Measurements from ENCODE around the gene UBE2D2. TPM values are rescaled to one million over a fixed set of nuclear protein-coding genes. Genes with fewer than 3 reads are reported as not detected.

UBE2D2 gene
- total RNA-seq, 1 experiment from 2014 or later = 167 TPM

- peak; percentile 82 for DNase-seq
- H3K4me3 ChIP-seq (ENCODE audit: insufficient read depth, low read depth, low read length) = no peak overlapping the region
- no peaks in the 10 kb centered on the region for H3K27me3 ChIP-seq (ENCODE audit: control insufficient read depth, insufficient read depth, low read length)
- H3K36me3 ChIP-seq (replicated peaks; ENCODE audit: control insufficient read depth, insufficient read depth, low read length) = no peaks in the 10 kb centered on the region
These were observed 98.0 kb downstream of the UBE2D2 start for GRCh38 chr5:139658928-139659667.

DNA sequence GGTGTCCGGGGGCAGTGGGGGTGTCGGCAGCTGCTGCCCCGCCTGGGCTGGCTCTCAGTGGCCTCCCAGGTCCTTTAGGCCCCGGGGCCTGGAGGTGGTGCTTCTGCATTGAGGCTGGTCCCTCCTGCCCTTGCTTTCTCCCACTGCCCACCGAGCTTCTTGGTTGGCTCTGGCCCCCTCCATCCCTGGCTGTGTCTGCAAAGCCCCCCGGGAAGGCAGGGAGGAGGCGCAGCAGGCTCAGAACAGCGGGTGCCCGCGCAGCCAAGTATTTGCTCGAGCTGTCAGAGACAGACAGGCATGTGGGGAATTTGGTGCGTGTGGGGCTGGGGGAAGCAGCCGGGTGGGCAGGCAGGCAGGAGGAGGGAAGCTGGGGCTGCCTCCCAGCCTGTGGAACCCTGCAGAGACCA is 98.6 kb downstream of the UBE2D2 start:
- H3K4me3 ChIP-seq (ENCODE audit: insufficient read depth, low read depth, low read length) = no peak overlapping the region
- no peaks in the 10 kb centered on the region for H3K36me3 ChIP-seq (replicated peaks; ENCODE audit: control insufficient read depth, insufficient read depth, low read length)
- DNase-seq = peak; percentile 79
- no peaks in the 10 kb centered on the region for H3K27me3 ChIP-seq (ENCODE audit: control insufficient read depth, insufficient read depth, low read length)

DNA sequence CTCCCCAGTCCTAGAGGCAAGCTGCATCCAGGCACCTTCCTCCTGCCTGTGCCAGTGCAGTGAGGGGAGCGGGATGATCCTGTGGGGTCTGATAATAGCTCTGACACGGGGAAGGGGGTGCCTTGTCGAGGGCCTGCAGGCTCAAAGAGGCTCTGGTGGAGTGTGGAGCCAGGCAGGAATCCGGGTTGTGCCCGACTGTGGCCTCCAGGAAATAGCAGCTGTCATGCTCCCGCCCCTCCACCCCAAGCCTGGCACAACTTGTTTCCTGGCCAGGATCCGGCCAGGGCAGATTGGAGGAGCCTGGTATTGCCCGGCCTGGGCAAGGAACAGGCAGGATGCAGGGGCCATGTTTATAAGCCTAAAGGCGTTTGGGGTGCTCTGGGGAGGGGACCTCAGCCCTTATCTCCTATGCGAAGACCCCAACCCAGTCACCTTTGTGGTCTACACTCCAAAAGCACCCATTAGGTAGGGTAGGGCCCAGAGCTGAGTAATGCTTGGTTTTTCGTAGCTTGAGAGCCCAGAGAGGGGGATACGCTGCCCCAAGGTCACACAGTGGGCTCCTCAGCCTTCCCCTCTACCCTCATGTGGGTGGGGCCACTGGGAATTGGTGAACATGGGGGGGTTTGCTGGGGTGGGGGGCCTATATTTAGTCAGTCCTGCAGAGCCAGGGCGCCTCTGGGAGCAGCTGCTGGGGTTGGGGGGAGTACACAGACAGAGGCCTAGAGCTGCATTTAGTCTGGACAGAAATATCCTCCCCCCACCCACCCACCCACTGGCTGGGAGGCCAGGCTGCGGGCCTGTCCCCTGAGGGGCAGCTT is 99.2 kb downstream of the UBE2D2 start:
- DNase-seq = no peak
- no peak overlapping the region for H3K4me3 ChIP-seq (ENCODE audit: insufficient read depth, low read depth, low read length)
- no peaks in the 10 kb centered on the region for H3K27me3 ChIP-seq (ENCODE audit: control insufficient read depth, insufficient read depth, low read length)
- no peaks in the 10 kb centered on the region; the same call in 1 of the 2 replicates for H3K36me3 ChIP-seq (replicated peaks; ENCODE audit: control insufficient read depth, insufficient read depth, low read length)

DNA sequence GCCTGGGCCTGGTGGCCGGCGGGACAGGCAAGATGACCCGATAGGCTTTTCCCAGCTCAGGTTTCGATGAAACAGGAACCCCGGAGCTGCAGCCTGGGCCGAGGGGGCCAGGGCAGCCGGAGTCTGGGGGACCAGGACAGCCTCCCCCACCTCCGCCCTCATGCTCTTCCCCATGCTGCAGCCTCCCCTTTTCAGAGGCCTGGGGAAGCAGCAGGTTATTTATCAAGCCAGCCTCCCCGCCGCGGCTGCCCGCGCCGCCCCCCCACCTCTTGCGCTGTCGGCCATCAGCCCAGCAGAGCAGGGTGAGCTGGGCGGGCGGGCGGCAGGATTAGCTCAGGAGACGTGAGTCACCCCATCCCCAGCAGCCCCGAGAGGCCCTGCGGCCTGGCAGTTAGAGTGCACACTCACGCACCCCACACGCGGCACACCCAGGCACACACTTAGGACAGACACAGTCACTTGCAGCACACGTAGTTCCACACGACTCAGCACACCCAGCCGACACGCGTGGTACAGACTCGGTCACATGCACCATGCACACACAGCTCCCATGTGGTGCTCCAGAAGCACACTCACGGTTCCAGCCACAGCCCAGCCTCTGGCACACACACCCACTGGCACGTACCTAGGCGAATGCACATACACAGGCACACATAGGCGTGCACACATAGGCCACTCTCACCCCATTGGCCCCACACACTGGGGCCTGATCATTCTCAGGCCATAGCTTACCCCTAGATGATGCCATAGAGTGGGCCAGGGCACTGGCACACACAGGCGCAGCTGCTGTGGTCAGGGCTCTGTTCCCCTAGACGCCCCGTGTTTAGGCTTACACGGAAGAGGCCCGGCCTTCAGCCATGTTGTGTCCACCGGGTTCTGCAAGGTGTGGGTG is 100.0 kb downstream of the UBE2D2 start:
- Histone ChIP-seq H3K36me3 (replicated peaks; ENCODE audit: control insufficient read depth, insufficient read depth, low read length) (no peaks in the 10 kb centered on the region; the same call in 1 of the 2 replicates), H3K27me3 (ENCODE audit: control insufficient read depth, insufficient read depth, low read length) (no peaks in the 10 kb centered on the region), H3K4me3 (ENCODE audit: insufficient read depth, low read depth, low read length) (no peak overlapping the region)
- peak; percentile 71 for DNase-seq

- no peak overlapping the region for H3K4me3 ChIP-seq (ENCODE audit: insufficient read depth, low read depth, low read length)
- no peaks in the 10 kb centered on the region; the same call in 1 of the 2 replicates for H3K36me3 ChIP-seq (replicated peaks; ENCODE audit: control insufficient read depth, insufficient read depth, low read length)
- no peak for DNase-seq
- no peaks in the 10 kb centered on the region for H3K27me3 ChIP-seq (ENCODE audit: control insufficient read depth, insufficient read depth, low read length)
These were observed 101.5 kb downstream of the UBE2D2 start for GRCh38 chr5:139662617-139663016.

DNA sequence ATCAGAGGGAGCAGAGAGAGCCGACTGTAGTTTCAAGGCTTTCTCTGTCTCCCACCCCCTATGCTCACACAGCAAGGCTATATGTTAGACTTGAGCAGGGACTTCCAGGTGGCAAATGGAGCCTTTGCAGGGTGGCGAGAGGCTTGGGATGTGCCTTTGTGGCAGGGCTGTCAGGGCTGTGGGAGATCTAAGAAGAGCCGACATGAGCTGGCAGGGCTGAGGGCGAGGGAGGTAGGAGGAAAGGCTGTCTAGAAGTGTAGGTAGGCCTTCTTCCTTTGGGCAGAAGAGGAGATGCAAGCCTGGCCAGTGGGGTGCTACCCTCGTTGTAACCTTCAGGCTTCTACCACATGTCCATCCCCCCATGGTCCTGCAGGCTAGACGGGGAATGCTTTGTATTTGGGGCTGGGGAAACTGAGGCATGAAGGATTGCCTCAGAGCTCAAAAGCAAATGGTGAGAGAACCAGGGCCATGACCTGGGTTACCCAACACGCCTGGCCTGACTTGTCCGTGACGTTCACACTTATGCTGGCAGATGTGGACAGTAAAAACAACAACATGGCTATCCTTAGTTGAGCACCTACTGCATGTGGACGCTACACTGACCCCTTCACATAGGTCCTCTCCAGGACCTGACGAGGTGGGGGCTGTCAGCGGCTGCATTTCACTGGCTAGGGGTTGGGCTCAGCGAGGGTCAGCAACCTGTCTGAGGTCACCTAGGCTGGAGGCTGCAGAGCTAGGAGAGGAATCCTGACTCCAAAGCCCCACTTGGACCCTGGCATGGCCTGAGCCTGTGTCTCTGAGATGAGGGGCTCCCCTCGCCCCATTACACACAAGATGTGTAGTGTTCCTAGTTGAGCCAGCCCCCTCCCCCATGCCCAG is 102.3 kb downstream of the UBE2D2 start:
- Histone ChIP-seq H3K4me3 (ENCODE audit: insufficient read depth, low read depth, low read length) (no peak overlapping the region), H3K27me3 (ENCODE audit: control insufficient read depth, insufficient read depth, low read length) (no peaks in the 10 kb centered on the region), H3K36me3 (replicated peaks; ENCODE audit: control insufficient read depth, insufficient read depth, low read length) (no peaks in the 10 kb centered on the region; the same call in 1 of the 2 replicates)
- DNase-seq = no peak

- H3K36me3 ChIP-seq (replicated peaks; ENCODE audit: control insufficient read depth, insufficient read depth, low read length) = no peaks in the 10 kb centered on the region; the same call in 1 of the 2 replicates
- no peak overlapping the region for H3K4me3 ChIP-seq (ENCODE audit: insufficient read depth, low read depth, low read length)
- DNase-seq = no peak
- no peaks in the 10 kb centered on the region for H3K27me3 ChIP-seq (ENCODE audit: control insufficient read depth, insufficient read depth, low read length)
These were observed 103.1 kb downstream of the UBE2D2 start for GRCh38 chr5:139664086-139664693.

DNA sequence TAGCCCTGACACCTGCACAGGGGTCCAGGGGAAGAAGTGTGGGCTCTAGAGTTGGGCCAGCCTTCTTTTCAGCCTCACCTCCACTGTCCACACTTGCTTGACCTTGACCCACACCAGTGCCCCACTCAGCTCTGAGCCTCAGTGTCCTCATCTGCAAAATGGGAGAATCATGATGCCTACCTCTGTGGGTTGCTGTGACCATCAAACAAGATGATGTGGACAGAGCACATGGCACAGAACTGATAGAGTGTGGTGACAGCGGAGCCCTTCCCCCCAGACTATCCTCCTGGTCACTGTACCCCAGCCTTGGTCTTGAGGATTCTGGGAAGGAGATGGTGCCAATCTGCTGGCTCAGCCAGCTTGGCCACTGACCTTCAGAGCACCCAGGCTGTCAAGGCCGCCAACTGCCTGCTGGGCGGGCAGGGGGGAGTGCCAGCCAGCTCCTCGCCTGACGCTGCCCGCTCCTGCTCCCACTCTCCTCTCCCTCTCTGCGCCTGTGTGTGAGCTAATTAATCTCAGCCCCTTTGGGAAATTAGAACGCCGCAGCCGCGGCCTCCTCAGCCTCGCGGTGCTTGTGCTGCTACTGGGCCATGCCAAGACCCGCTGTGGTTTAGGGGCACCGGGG is 103.7 kb downstream of the UBE2D2 start:
- Histone ChIP-seq H3K4me3 (ENCODE audit: insufficient read depth, low read depth, low read length) (no peak overlapping the region), H3K36me3 (replicated peaks; ENCODE audit: control insufficient read depth, insufficient read depth, low read length) (no peaks in the 10 kb centered on the region; the same call in 1 of the 2 replicates), H3K27me3 (ENCODE audit: control insufficient read depth, insufficient read depth, low read length) (no peaks in the 10 kb centered on the region)
- DNase-seq = no peak

DNA sequence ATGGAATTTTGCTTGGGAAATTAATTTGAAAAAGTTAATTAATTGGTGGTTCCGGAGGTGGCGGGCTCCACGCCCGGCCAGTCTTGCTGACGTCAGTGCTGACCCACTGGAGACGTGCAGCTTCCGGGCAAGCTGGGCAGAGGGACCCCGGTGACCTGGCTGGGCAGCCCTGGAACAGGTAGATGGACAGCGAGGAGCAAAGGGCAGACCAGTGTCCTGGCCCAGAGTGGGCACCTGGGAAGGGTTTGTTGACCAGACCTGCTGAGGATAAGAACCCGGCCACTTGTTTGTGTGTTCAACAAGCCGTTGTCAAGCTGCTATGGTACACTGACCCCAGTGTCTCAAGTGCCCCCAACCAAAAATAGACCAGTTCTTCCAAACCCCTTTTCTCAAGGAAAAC is 104.5 kb downstream of the UBE2D2 start:
- Histone ChIP-seq H3K36me3 (replicated peaks; ENCODE audit: control insufficient read depth, insufficient read depth, low read length) (no peaks in the 10 kb centered on the region; the same call in 1 of the 2 replicates), H3K4me3 (ENCODE audit: insufficient read depth, low read depth, low read length) (no peak overlapping the region), H3K27me3 (ENCODE audit: control insufficient read depth, insufficient read depth, low read length) (no peaks in the 10 kb centered on the region)
- no peak for DNase-seq

DNA sequence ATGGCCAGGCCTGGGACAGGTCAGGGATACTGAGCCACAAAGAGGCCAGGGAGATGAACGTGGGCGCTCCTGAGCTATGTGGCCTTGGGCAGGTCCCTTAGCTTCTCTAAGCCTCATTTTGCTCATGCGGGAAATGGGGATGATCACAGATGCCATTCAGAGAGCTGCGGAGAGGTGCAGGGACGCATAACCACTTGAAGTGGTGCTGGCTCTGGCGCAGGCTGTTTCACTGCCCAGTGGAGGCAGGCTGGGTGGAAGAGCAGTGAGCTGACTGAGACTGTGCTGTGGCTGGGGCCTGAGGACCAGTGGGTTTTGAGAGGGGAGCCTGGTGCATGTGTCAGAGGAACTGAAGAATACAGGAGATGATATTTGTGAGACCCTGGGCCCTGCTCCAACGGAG is 105.4 kb downstream of the UBE2D2 start:
- no peak for DNase-seq
- Histone ChIP-seq H3K27me3 (ENCODE audit: control insufficient read depth, insufficient read depth, low read length) (no peaks in the 10 kb centered on the region), H3K36me3 (replicated peaks; ENCODE audit: control insufficient read depth, insufficient read depth, low read length) (no peaks in the 10 kb centered on the region; the same call in 1 of the 2 replicates), H3K4me3 (ENCODE audit: insufficient read depth, low read depth, low read length) (no peak overlapping the region)

GRCh38 chr5:139667001-139667729 is 106.0 kb downstream of the UBE2D2 start:
- Histone ChIP-seq H3K27me3 (ENCODE audit: control insufficient read depth, insufficient read depth, low read length) (no peaks in the 10 kb centered on the region), H3K36me3 (replicated peaks; ENCODE audit: control insufficient read depth, insufficient read depth, low read length) (no peaks in the 10 kb centered on the region; the same call in 1 of the 2 replicates), H3K4me3 (ENCODE audit: insufficient read depth, low read depth, low read length) (no peak overlapping the region)
- DNase-seq = no peak

DNA sequence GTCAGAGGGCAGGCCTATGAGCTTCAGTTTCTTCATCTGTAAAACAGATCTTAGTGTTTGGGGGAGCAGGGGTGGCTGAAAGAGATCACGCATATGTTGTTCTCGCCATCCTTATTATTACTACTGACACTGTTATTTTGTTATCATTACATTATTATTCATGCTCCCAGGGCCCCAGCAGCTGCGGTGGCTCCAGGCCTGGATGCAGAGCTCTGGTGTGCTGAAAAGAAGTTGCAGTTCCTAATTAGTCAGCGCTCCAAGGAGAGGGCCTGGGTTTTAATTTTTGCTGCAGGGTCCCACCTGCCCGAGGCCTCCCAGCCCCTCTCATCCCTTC is 106.6 kb downstream of the UBE2D2 start:
- Histone ChIP-seq H3K4me3 (ENCODE audit: insufficient read depth, low read depth, low read length) (no peak overlapping the region), H3K27me3 (ENCODE audit: control insufficient read depth, insufficient read depth, low read length) (no peaks in the 10 kb centered on the region), H3K36me3 (replicated peaks; ENCODE audit: control insufficient read depth, insufficient read depth, low read length) (no peaks in the 10 kb centered on the region; the same call in 1 of the 2 replicates)
- DNase-seq = no peak
